Hepatocyte (in vitro differentiated cells): Measurements from ENCODE around the gene PLEKHG3. TPM values are rescaled to one million over a fixed set of nuclear protein-coding genes. Genes with fewer than 3 reads are reported as not detected.

ENCODE experiments used
- DNase-seq: peaks from one replicate; pipeline ENCODE4 v3.0.0-alpha.2; 2016; ENCODE audit warnings: low spot score
- H2AFZ ChIP-seq: fragments of 200-600 bp; sonication (generic); 2 replicates; pipeline ENCODE4 v1.6.0; 2016; ENCODE audit warnings: antibody characterized with exemption, mild to moderate bottlenecking
- H3K27ac ChIP-seq: fragments of 200-600 bp; sonication (generic); 2 replicates; pipeline ENCODE4 v1.5.1; 2016; ENCODE audit warnings: mild to moderate bottlenecking
- H3K27me3 ChIP-seq: fragments of 200-600 bp; sonication (generic); 2 replicates; pipeline ENCODE4 v1.6.1; 2016
- H3K36me3 ChIP-seq: fragments of 200-600 bp; sonication (generic); replicated peaks from 2 replicates; pipeline ENCODE4 v1.5.1; 2016; ENCODE audit warnings: low read depth; ENCODE audit not compliant: insufficient read depth
- H3K4me1 ChIP-seq: fragments of 200-600 bp; sonication (generic); 2 replicates; pipeline ENCODE4 v1.5.1; 2016; ENCODE audit warnings: mild to moderate bottlenecking, moderate library complexity; ENCODE audit not compliant: insufficient read depth
- H3K4me2 ChIP-seq: fragments of 200-600 bp; sonication (generic); 2 replicates; pipeline ENCODE4 v1.6.0; 2016
- H3K4me3 ChIP-seq: fragments of 200-600 bp; sonication (generic); 2 replicates; pipeline ENCODE4 v1.5.1; 2016; ENCODE audit warnings: mild to moderate bottlenecking
- H3K79me2 ChIP-seq: fragments of 200-600 bp; sonication (generic); 2 replicates; pipeline ENCODE4 v1.6.0; 2017; ENCODE audit warnings: mild to moderate bottlenecking
- H3K9me2 ChIP-seq: fragments of 200-600 bp; sonication (generic); replicated peaks from 2 replicates; pipeline ENCODE4 v1.6.0; 2017; ENCODE audit warnings: mild to moderate bottlenecking; ENCODE audit not compliant: insufficient read depth
- H3K9me3 ChIP-seq: fragments of 200-600 bp; sonication (generic); 2 replicates; pipeline ENCODE4 v1.5.1; 2016; ENCODE audit warnings: low read depth, mild to moderate bottlenecking
- H4K20me1 ChIP-seq: fragments of 200-600 bp; sonication (generic); 2 replicates; pipeline ENCODE4 v1.6.0; 2016; ENCODE audit warnings: mild to moderate bottlenecking; ENCODE audit not compliant: insufficient read depth, poor library complexity, severe bottlenecking
- EZH2 ChIP-seq: fragments of 200-600 bp; sonication (generic); IDR thresholded peaks from 2 replicates; pipeline ENCODE4 v1.6.1; 2016; ENCODE audit warnings: antibody characterized with exemption, mild to moderate bottlenecking, borderline replicate concordance
- EZH2phosphoT487 ChIP-seq: fragments of 200-600 bp; sonication (generic); IDR thresholded peaks from one replicate; pipeline ENCODE4 v1.6.1; 2018; ENCODE audit warnings: antibody characterized with exemption, mild to moderate bottlenecking, low read depth, moderate library complexity; ENCODE audit not compliant: unreplicated experiment, severe bottlenecking
- WGBS: methylation state at CpG from one replicate; pipeline ENCODE4 v1.1.6; 2016; ENCODE audit warnings: low lambda C conversion rate; ENCODE audit errors: missing lambda C conversion rate; 5-methylcytosine and 5-hydroxymethylcytosine counted together
- polyA plus RNA-seq: library from polyadenylated mRNA; unstranded; fragments of >200 nt; fragmentation: Nextera tagmentation; extraction: Ambion mirVana; gene quantifications from 2 replicates; pipeline ENCODE4 v1.2.1, GENCODE V29; 2016
- total RNA-seq: library from RNA; depleted of rRNA; stranded (reverse); fragments of >200 nt; gene quantifications from 2 replicates; pipeline ENCODE4 v1.2.3, GENCODE V29; 2014
- TF ChIP-seq, protein P1 (sequence below): fragments of 200-600 bp; sonication (generic); IDR thresholded peaks from 2 replicates; pipeline ENCODE4 v1.5.1; 2016; ENCODE audit warnings: antibody characterized with exemption, mild to moderate bottlenecking; ENCODE audit not compliant: poor library complexity

The PLEKHG3 gene
- total and polyA plus RNA-seq, 2 experiments from 2014 or later: 42.7 to 54.2 TPM

DNA sequence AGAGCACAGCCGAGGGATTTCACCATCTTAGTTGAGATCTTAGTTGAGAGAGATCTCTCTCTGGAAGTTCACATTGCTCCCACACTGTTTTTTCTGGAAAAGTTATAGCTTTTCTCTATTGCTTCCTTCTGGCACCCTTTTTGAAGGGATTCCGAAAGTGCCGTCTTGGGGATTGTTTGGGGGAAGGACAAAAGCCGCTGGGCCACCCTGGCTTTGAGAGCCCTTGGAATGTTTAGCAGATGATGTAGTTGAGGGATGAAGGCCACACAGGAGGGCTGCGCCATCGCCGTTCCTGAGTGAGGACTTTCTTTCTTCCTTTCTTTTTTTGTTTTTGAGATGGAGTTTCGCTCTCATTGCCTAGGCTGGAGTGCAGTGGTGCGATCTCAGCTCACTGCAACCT lies 17.7 kb downstream of the PLEKHG3 start:
- no peak for DNase-seq
- Histone ChIP-seq H4K20me1 (no peaks in the 10 kb centered on the region), H3K4me3 (no peak overlapping the region), H3K27ac (peak overlapping the region; percentile 94), H3K4me2 (peak overlapping the region; percentile 20), H3K36me3 (no peaks in the 10 kb centered on the region), H3K27me3 (no peaks in the 10 kb centered on the region), H3K4me1 (peaks cover 95% of the 10 kb centered on the region), H2AFZ (no peak overlapping the region), H3K9me3 (no peaks in the 10 kb centered on the region), H3K9me2 (no peaks in the 10 kb centered on the region), H3K79me2 (peaks cover 95% of the 10 kb centered on the region)
- no peak for TF ChIP-seq EZH2
- no peak for TF ChIP-seq EZH2phosphoT487
- TF ChIP-seq, protein P1, sequence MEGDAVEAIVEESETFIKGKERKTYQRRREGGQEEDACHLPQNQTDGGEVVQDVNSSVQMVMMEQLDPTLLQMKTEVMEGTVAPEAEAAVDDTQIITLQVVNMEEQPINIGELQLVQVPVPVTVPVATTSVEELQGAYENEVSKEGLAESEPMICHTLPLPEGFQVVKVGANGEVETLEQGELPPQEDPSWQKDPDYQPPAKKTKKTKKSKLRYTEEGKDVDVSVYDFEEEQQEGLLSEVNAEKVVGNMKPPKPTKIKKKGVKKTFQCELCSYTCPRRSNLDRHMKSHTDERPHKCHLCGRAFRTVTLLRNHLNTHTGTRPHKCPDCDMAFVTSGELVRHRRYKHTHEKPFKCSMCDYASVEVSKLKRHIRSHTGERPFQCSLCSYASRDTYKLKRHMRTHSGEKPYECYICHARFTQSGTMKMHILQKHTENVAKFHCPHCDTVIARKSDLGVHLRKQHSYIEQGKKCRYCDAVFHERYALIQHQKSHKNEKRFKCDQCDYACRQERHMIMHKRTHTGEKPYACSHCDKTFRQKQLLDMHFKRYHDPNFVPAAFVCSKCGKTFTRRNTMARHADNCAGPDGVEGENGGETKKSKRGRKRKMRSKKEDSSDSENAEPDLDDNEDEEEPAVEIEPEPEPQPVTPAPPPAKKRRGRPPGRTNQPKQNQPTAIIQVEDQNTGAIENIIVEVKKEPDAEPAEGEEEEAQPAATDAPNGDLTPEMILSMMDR: no peak
- 78% methylated on average over 9 of the region's 9 CpGs for WGBS

DNA sequence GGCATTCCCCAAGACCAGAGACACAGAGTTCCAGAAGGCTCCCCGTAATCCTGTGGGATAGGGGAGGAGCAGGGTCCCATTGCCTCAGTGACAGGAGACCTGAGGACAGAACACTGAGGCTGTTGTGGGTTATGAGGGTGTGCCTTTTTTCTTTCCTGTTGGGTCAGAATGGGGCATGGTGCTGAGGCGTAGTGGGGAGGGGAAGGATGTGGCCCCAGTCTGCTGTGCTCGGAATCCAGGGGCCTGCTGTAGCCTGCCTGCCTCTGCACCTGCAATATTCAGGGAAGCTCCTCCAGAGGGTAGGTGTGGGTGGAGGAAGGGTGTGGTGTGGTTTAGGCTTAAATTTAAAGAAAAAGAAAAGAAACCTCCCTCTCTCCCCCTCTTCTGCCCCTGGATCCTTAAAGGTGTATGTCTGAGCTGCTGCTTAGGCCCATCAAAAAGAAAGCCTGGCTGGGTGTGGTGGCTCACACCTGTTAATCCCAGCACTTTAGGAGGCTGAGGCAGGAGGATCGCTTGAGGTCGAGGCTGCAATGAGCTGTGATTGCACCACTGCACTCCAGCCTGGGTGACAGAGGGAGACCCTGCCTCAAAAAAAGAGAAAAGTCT lies 18.7 kb downstream of the PLEKHG3 start:
- Histone ChIP-seq H3K36me3 (no peaks in the 10 kb centered on the region), H3K9me3 (no peaks in the 10 kb centered on the region), H3K4me2 (no peak overlapping the region), H4K20me1 (no peaks in the 10 kb centered on the region), H3K4me1 (peaks cover 87% of the 10 kb centered on the region), H2AFZ (no peak overlapping the region), H3K27me3 (no peaks in the 10 kb centered on the region), H3K4me3 (no peak overlapping the region), H3K9me2 (no peaks in the 10 kb centered on the region), H3K27ac (peak overlapping the region; percentile 94), H3K79me2 (peaks cover 95% of the 10 kb centered on the region)
- 97% methylated on average over 5 of the region's 5 CpGs for whole genome bisulfite sequencing
- TF ChIP-seq EZH2 (no peak), EZH2phosphoT487 (no peak)
- TF ChIP-seq, protein P1: no peak
- no peak for DNase-seq

DNA sequence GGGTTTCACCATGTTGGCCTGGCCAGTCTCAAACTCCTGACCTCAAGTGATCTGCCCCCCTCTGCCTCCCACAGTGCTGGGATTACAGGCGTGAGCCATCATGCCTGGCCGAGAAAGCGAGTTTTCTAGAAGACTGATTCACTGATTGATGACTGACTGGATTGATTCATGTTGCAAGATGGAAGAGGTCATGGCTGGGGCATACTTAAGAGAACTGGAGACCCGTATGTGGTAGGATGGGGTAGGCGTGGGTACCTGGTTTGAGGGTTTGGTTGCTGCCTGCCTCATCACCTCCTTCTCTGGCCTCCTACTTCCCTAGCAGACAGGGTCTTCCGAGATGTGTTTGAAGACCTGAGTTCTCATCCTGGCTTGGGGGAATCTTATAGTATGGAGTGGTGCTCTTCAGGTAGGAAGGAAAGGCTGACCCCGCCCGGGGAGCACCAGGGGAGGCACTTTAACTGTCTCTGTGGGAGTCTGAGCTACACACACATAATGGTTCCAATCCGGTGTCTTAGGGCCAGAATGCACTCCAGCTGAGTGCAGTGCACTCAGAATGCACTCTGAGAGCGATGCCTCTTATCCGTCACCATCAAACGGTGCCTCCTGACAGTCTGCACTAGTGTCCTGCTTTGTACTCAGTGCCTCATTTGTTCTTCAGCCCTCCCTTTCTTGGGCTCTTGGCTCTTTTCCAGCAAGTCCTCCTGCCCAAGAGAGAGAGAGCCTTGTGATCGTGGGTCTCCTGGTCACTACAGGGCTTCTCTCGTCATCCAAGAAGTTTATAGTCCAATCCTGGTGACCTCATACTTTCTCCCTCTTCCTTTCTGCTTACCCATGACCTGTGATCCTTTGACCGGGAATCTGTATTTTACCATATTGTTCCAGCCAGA lies 19.7 kb downstream of the PLEKHG3 start:
- H3K79me2 ChIP-seq: peaks cover 95% of the 10 kb centered on the region
- no peak overlapping the region for H2AFZ ChIP-seq
- no peak overlapping the region for H3K4me3 ChIP-seq
- H3K27me3 ChIP-seq: no peaks in the 10 kb centered on the region
- peak overlapping the region; percentile 26 for H3K4me2 ChIP-seq
- no peaks in the 10 kb centered on the region for H4K20me1 ChIP-seq
- no peaks in the 10 kb centered on the region for H3K36me3 ChIP-seq
- H3K9me2 ChIP-seq: no peaks in the 10 kb centered on the region
- DNase-seq: peak; percentile 77
- H3K9me3 ChIP-seq: no peaks in the 10 kb centered on the region
- 57% methylated on average over 15 of the region's 15 CpGs for WGBS
- peak overlapping the region; percentile 94 for H3K27ac ChIP-seq
- TF ChIP-seq EZH2: no peak
- no peak for TF ChIP-seq EZH2phosphoT487
- TF ChIP-seq, protein P1: no peak
- peaks cover 77% of the 10 kb centered on the region for H3K4me1 ChIP-seq
